Loucy (cell line): ENCODE data around the gene SSBP3.

Experiments used
- EZH2phosphoT487 ChIP-seq: fragments of 200-600 bp; IDR thresholded peaks from 2 replicates; pipeline ENCODE4 v1.6.1; 2018; ENCODE audit warnings: antibody characterized with exemption, mild to moderate bottlenecking, moderate library complexity, borderline replicate concordance
- TF ChIP-seq, protein P1 (sequence below): fragments of 200-600 bp; sonication (generic); conservative IDR thresholded peaks from 2 replicates; pipeline ENCODE4 v1.5.1; 2014; ENCODE audit warnings: mild to moderate bottlenecking, antibody characterized with exemption, low read length

DNA sequence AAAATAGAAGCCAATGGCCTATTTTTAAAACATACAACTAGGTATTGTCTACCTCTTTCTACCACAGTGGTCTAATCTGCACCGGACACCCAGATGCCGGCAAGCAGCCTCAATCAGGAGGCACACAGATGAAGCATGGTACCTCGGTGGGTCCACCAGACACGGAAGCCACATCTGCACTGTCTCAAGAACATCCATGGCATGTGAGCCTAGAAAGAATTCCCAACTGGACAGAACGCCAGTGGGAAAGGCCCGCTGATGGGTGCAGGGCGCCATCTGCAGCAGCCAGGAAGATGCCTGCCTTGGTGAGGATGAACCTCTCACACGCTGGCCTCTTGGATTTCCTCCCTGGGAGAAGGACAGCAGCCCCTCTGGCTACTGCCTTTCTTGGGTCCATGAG, 126.7 kb downstream of the SSBP3 start:
- TF ChIP-seq, protein P1, sequence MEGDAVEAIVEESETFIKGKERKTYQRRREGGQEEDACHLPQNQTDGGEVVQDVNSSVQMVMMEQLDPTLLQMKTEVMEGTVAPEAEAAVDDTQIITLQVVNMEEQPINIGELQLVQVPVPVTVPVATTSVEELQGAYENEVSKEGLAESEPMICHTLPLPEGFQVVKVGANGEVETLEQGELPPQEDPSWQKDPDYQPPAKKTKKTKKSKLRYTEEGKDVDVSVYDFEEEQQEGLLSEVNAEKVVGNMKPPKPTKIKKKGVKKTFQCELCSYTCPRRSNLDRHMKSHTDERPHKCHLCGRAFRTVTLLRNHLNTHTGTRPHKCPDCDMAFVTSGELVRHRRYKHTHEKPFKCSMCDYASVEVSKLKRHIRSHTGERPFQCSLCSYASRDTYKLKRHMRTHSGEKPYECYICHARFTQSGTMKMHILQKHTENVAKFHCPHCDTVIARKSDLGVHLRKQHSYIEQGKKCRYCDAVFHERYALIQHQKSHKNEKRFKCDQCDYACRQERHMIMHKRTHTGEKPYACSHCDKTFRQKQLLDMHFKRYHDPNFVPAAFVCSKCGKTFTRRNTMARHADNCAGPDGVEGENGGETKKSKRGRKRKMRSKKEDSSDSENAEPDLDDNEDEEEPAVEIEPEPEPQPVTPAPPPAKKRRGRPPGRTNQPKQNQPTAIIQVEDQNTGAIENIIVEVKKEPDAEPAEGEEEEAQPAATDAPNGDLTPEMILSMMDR: no peak
- no peak for TF ChIP-seq EZH2phosphoT487
